ENCODE measurements around the gene LTB4R2. TPM values are rescaled to one million over a fixed set of nuclear protein-coding genes. Genes with fewer than 3 reads are reported as not detected.
"Not testable (repeated sequence)": the region's sequence is repeated elsewhere in the genome, so short reads cannot be mapped to it uniquely, and the experiment has no call there.

The LTB4R2 gene
- total RNA-seq, 2 experiments from 2014 or later = 12.6 to 18.8 TPM

DNA sequence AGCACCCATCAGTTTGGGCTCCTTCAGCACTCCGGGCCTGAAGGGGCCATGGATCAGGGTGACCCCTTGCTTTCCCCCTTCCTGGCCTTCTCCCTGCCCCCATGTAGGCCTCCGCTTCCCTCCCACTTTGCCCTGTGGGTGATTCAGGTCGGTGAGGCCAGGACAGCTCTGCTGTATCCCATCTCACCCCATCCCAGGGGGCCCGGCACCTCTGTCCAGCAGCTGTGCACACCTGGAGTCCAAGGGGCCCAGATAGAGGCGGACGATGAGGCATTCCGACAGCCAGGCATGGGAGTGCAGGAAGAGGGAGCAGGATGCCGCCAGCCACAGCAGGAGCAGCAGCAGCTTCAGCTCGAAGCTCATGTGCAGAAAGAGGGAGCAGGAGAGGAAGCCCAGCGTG lies 12.7 kb downstream of the LTB4R2 start:
- ATAC-seq = no peak
- no peaks in the 10 kb centered on the region for H3K36me3 Mint-ChIP-seq
- H3K27me3 Mint-ChIP-seq = peaks cover 12% of the 10 kb centered on the region
- no peaks in the 10 kb centered on the region for H3K9me3 Mint-ChIP-seq (ENCODE audit: low read depth)
- H3K4me1 Mint-ChIP-seq = peaks cover 10% of the 10 kb centered on the region
- CTCF ChIA-PET = interaction anchor here (1.1 to 25.2 kb wide), 5 partner anchors 9 to 107 kb away, joined by 3 to 854 read pairs (median 7); partner anchors contain the start of genes CBLN3, CIDEB, KHNYN and LTB4R
- H3K4me3 Mint-ChIP-seq = no peak overlapping the region
- H3K27ac Mint-ChIP-seq = no peak overlapping the region
- DNase-seq = no peak

DNA sequence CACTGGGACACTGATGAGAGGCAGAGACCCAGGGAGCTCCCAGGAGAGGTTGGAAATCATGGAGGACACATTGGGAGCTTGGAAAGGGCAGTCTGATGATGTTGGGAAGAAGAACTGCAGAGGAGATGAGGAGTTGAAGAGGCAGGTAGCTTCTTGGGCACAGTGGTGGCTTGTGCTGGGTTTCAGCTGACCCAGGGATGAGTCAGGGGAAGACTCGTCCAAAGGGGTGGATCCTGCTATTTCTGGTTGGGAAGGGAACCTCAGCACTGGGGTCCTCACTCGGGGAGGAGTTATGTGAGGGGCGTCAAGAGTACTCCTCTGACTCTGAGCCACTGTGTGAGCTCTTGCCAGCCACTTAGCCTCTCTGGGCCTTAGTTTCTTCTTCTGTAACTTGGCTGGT lies 13.4 kb downstream of the LTB4R2 start:
- Mint-ChIP-seq H3K27ac (no peak overlapping the region), H3K4me1 (peaks cover 15% of the 10 kb centered on the region), H3K9me3 (ENCODE audit: low read depth) (no peaks in the 10 kb centered on the region), H3K36me3 (no peaks in the 10 kb centered on the region), H3K27me3 (peaks cover 12% of the 10 kb centered on the region), H3K4me3 (no peak overlapping the region)
- DNase-seq (no peak), ATAC-seq (no peak)
- CTCF ChIA-PET = interaction anchor here (13.2 to 25.2 kb wide), 2 partner anchors 13 to 107 kb away, joined by 148 to 854 read pairs; partner anchors contain the start of genes CBLN3, CIDEB, KHNYN and LTB4R

- H3K27ac Mint-ChIP-seq = no peak overlapping the region
- ATAC-seq (no peak), DNase-seq (no peak)
- peaks cover 12% of the 10 kb centered on the region for H3K27me3 Mint-ChIP-seq
- CTCF ChIA-PET = interaction anchor here (1.3 to 25.2 kb wide), 5 partner anchors 10 to 106 kb away, joined by 3 to 854 read pairs (median 9); partner anchors contain the start of genes CBLN3, CIDEB, KHNYN and LTB4R
- H3K36me3 Mint-ChIP-seq = no peaks in the 10 kb centered on the region
- H3K9me3 Mint-ChIP-seq (ENCODE audit: low read depth) = no peaks in the 10 kb centered on the region
- peaks cover 22% of the 10 kb centered on the region for H3K4me1 Mint-ChIP-seq
- no peak overlapping the region for H3K4me3 Mint-ChIP-seq
These were observed 14.1 kb downstream of the LTB4R2 start for GRCh38 chr14:24324024-24324423.

DNA sequence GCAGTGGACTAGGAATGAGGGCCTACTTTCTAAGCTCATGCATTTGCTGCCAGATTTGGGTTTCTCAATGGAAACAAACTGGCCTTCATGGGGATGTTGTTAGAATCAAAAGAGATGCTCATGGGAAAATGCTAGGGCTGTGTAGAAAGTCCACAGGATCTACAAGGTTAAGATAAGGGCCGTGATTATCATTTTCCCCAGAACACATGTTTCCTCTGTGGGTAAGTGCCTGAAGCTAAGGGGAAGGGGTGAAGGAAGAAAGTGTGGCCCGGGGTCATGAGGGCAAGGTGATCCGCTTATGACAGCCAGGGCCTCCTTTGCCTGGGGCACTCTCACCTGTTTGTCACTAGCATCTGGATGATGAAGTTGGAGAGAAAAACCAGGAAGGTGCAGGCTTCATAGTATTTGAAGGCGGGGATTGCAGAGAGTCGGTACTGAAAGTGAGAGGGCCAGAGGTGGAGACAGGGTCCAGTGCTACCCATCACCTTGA lies 15.1 kb downstream of the LTB4R2 start:
- Mint-ChIP-seq H3K27me3 (peaks cover 4% of the 10 kb centered on the region), H3K4me1 (peaks cover 33% of the 10 kb centered on the region), H3K4me3 (no peak overlapping the region), H3K36me3 (no peaks in the 10 kb centered on the region), H3K9me3 (ENCODE audit: low read depth) (no peaks in the 10 kb centered on the region), H3K27ac (no peak overlapping the region)
- DNase-seq = no peak
- CTCF ChIA-PET = interaction anchor here (1.0 to 25.2 kb wide), 6 partner anchors 9 to 105 kb away, joined by 3 to 854 read pairs (median 6); partner anchors contain the start of genes CBLN3, CIDEB, KHNYN and LTB4R
- ATAC-seq = no peak

DNA sequence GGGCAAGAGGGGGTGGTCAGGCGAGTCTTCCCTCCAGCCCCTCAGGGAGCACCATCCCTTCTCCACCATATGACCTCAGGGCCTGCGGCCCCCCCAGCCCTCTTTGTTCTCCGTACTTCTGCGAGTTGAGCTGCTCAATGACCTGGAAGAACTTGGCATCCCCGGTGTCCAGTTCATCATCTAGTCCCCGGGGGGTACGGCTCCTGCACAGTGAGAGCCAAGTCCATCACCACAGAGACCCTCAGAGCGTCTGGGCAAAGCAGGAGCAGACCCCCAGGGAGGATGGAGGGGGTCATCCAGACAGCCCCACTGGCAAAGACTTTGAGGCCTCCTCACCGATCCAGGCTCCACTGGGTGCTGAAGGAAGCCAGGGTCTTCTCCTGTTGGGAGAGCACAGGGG lies 16.0 kb downstream of the LTB4R2 start:
- Mint-ChIP-seq H3K4me3 (no peak overlapping the region), H3K4me1 (peaks cover 37% of the 10 kb centered on the region), H3K27ac (no peak overlapping the region), H3K27me3 (peaks cover 7% of the 10 kb centered on the region), H3K9me3 (ENCODE audit: low read depth) (no peaks in the 10 kb centered on the region), H3K36me3 (no peaks in the 10 kb centered on the region)
- CTCF ChIA-PET = interaction anchor here (1.0 to 25.2 kb wide), 3 partner anchors 16 to 104 kb away, joined by 3 to 854 read pairs (median 148); partner anchors contain the start of genes CBLN3, CIDEB, KHNYN and LTB4R
- DNase-seq = no peak
- ATAC-seq = no peak

DNA sequence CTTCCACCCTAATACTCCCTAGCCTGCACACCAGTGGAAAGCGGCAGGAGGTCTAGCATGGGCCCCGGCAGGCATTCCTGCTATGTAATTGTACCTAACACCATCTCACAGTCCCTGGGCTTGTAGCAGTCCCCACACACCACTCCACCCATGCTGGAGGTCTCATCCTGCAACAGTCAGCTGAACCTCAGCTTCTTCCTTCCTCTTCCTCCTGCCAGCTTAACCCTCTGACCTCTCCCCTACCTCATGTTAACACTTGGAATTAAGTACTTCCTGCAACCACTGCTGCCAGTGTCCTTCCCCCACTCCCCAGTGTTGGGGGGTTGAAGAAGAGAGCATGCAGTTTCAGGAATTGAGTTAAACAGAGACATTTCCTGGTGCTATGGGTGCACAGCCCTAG lies 17.4 kb downstream of the LTB4R2 start:
- peak overlapping the region; percentile 77 for H3K27ac Mint-ChIP-seq
- no peak overlapping the region for H3K4me3 Mint-ChIP-seq
- H3K9me3 Mint-ChIP-seq (ENCODE audit: low read depth) = no peaks in the 10 kb centered on the region
- CTCF ChIA-PET = interaction anchor here (1.1 to 25.2 kb wide), 5 partner anchors 11 to 103 kb away, joined by 6 to 854 read pairs (median 112); partner anchors contain the start of genes CBLN3, CIDEB, KHNYN and LTB4R
- DNase-seq = no peak
- no peak for ATAC-seq
- H3K36me3 Mint-ChIP-seq = no peaks in the 10 kb centered on the region
- H3K4me1 Mint-ChIP-seq = peaks cover 50% of the 10 kb centered on the region
- H3K27me3 Mint-ChIP-seq = peaks cover 15% of the 10 kb centered on the region

- not testable (repeated sequence) for H3K27ac Mint-ChIP-seq; H3K9me3 Mint-ChIP-seq (ENCODE audit: low read depth); H3K36me3 Mint-ChIP-seq; H3K4me3 Mint-ChIP-seq; ATAC-seq
- peak; percentile 57 for DNase-seq
- Mint-ChIP-seq H3K4me1 (peaks cover 54% of the 10 kb centered on the region), H3K27me3 (peaks cover 19% of the 10 kb centered on the region)
- CTCF ChIA-PET = interaction anchor here (1.2 to 25.2 kb wide), 5 partner anchors 18 to 102 kb away, joined by 3 to 854 read pairs (median 112); partner anchors contain the start of genes CBLN3, CIDEB, DHRS1 and KHNYN
These were observed 18.0 kb downstream of the LTB4R2 start for GRCh38 chr14:24327914-24328313.

- CTCF ChIA-PET = interaction anchor here (0.8 to 25.2 kb wide), 8 partner anchors 10 to 215 kb away, joined by 3 to 854 read pairs (median 4); partner anchors contain the start of genes CBLN3, CIDEB, DHRS1 and KHNYN
- Mint-ChIP-seq H3K27ac (peak overlapping the region; percentile 65), H3K36me3 (no peaks in the 10 kb centered on the region), H3K4me1 (peaks cover 63% of the 10 kb centered on the region), H3K9me3 (ENCODE audit: low read depth) (no peaks in the 10 kb centered on the region), H3K27me3 (peaks cover 28% of the 10 kb centered on the region), H3K4me3 (no peak overlapping the region)
- ATAC-seq = no peak
- no peak for DNase-seq
These were observed 19.2 kb downstream of the LTB4R2 start for GRCh38 chr14:24329073-24329663.

DNA sequence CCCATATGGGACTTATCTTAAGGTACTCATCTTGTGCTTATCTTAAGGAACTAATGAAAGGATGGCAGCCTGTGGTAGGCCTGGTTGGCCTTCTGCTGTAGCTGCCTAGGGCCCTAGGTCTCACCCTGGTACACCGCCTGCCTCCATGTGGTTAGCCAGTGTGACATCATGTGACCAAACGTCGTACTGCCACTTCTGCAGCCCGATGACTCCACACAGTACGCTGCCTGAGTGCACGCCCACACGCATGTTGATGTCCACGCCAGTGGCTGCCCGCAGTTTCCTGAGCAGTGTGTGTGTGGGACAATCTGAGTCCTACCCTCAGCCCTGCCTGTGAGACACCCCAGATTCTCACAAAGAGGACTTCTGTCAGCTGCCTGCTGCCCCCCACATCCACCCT lies 19.8 kb downstream of the LTB4R2 start:
- H3K4me3 Mint-ChIP-seq = peak overlapping the region; percentile 9
- H3K9me3 Mint-ChIP-seq (ENCODE audit: low read depth) = no peaks in the 10 kb centered on the region
- no peaks in the 10 kb centered on the region for H3K36me3 Mint-ChIP-seq
- peak overlapping the region; percentile 65 for H3K27ac Mint-ChIP-seq
- H3K27me3 Mint-ChIP-seq = peaks cover 32% of the 10 kb centered on the region
- CTCF ChIA-PET = interaction anchor here (0.8 to 25.2 kb wide), 7 partner anchors 9 to 216 kb away, joined by 3 to 854 read pairs (median 5); partner anchors contain the start of genes CBLN3, CIDEB, KHNYN and LTB4R
- peaks cover 67% of the 10 kb centered on the region for H3K4me1 Mint-ChIP-seq
- ATAC-seq (peak; percentile 71), DNase-seq (peak; percentile 94)

DNA sequence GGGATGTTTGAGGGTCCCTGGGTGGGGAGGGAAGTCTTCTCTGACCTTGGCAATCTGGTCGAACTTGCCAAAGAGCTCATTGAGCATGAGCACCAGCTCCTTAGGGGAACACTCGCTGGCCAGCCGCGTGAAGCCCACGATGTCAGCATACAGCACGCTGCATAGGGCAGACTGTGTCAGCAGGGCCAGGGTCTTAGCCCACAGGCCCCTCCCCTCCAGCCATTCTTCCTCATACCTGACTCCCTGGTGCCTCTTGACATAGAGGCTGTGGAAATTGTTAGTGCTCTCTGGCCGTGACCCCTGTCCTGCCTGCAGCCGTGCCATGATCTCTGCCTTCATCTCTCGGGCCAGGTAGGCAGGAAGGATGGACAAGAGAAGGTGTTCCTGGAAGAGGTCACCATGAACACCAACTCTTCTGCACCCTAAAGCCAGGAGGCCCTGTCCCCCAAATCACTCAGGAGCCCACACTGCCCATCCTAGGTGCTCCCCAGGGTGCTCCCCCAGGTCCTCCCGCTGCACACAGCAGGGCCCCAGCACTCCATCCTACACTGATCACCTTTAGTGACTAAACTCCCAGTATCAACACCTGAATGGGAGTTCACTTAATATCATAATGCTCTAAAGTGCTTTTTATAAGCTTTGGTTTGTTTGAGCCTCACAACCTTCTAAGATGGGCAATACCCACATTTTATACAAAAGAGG lies 21.2 kb downstream of the LTB4R2 start:
- Mint-ChIP-seq H3K9me3 (ENCODE audit: low read depth) (no peaks in the 10 kb centered on the region), H3K4me3 (no peak overlapping the region), H3K27ac (no peak overlapping the region), H3K4me1 (peaks cover 72% of the 10 kb centered on the region), H3K27me3 (peaks cover 38% of the 10 kb centered on the region), H3K36me3 (peaks cover 8% of the 10 kb centered on the region)
- CTCF ChIA-PET = interaction anchor here (1.0 to 25.2 kb wide), 10 partner anchors 9 to 110 kb away, joined by 3 to 854 read pairs (median 12); partner anchors contain the start of genes CBLN3, CIDEB, KHNYN and LTB4R
- DNase-seq (no peak), ATAC-seq (no peak)

GRCh38 chr14:24331731-24332267 lies 21.9 kb downstream of the LTB4R2 start:
- Mint-ChIP-seq H3K9me3 (ENCODE audit: low read depth) (no peaks in the 10 kb centered on the region), H3K36me3 (peaks cover 9% of the 10 kb centered on the region), H3K27me3 (peaks cover 38% of the 10 kb centered on the region), H3K4me1 (peaks cover 72% of the 10 kb centered on the region), H3K4me3 (peak overlapping the region; percentile 73), H3K27ac (peak overlapping the region; percentile 82)
- CTCF ChIA-PET = interaction anchor here (0.8 to 25.2 kb wide), 18 partner anchors 9 to 110 kb away, joined by 3 to 854 read pairs (median 10); partner anchors contain the start of genes CBLN3, CIDEB, DHRS1 and KHNYN
- no peak for ATAC-seq
- DNase-seq = no peak

- peak; percentile 92 for DNase-seq
- peak; percentile 66 for ATAC-seq
- Mint-ChIP-seq H3K4me3 (peak overlapping the region; percentile 73), H3K27ac (peak overlapping the region; percentile 82), H3K4me1 (peaks cover 65% of the 10 kb centered on the region), H3K9me3 (ENCODE audit: low read depth) (no peaks in the 10 kb centered on the region), H3K27me3 (peaks cover 38% of the 10 kb centered on the region), H3K36me3 (peaks cover 12% of the 10 kb centered on the region)
- CTCF ChIA-PET = interaction anchor here (0.8 to 25.2 kb wide), 31 partner anchors 8 to 360 kb away, joined by 3 to 854 read pairs (median 8); partner anchors contain the start of genes CBLN3, CHMP4A, CIDEB and DHRS1
These were observed 22.5 kb downstream of the LTB4R2 start for GRCh38 chr14:24332268-24332993.
